22Rv1 (cell line): ENCODE results near the gene CD2AP.
"Not testable (repeated sequence)": the region's sequence is repeated elsewhere in the genome, so short reads cannot be mapped to it uniquely, and the experiment has no call there.

Experiments used
- H3K27ac ChIP-seq: fragments of 450-650 bp; 2 replicates; pipeline ENCODE4 v1.5.1; 2017
- ZFX ChIP-seq: fragments of 450-650 bp; IDR thresholded peaks from 2 replicates; pipeline ENCODE4 v1.6.1; 2017; ENCODE audit warnings: antibody characterized with exemption, borderline replicate concordance
- TF ChIP-seq, protein P1 (sequence below): fragments of 450-650 bp; IDR thresholded peaks from 2 replicates; pipeline ENCODE4 v1.5.1; 2017; ENCODE audit warnings: mild to moderate bottlenecking

CD2AP gene

DNA sequence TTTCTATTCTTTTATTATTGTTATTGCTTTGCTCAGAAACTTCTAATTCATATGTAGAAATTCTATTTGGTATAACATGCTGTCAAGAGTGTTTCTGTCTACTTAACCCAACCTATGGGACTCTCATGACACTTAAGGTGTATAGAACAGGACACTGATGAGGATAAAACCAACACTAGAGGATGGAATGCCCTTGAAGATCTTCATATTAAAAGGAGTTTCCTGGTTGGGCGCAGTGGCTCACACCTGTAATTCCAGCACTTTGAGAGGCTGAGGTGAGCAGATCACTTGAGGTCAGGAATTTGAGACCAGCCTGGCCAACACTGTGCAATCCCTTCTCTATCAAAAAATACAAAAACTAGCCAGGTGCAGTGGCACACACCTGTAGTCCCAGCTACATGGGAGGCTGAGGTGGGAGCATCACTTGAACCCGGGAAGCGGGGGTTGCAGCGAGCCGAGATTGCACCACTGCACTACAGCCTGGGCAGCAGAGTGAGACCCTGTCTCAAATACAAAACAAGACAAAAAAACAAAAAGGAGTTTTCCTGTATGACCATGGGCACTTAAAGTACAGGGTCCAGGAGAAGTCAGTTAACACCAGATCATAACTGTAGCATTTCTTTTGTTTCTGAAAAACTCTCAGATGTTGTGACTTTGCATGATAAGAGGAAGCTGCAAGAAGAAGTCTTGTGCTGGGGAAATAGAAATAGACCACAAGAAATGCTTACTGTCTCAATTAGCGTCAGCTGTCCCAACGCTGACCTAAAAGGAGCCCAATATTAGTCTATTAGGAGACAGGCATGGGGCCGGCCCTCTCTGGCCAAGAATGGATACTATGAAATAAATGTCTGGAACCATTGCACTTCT is 38.9 kb upstream of the CD2AP start:
- TF ChIP-seq, protein P1, sequence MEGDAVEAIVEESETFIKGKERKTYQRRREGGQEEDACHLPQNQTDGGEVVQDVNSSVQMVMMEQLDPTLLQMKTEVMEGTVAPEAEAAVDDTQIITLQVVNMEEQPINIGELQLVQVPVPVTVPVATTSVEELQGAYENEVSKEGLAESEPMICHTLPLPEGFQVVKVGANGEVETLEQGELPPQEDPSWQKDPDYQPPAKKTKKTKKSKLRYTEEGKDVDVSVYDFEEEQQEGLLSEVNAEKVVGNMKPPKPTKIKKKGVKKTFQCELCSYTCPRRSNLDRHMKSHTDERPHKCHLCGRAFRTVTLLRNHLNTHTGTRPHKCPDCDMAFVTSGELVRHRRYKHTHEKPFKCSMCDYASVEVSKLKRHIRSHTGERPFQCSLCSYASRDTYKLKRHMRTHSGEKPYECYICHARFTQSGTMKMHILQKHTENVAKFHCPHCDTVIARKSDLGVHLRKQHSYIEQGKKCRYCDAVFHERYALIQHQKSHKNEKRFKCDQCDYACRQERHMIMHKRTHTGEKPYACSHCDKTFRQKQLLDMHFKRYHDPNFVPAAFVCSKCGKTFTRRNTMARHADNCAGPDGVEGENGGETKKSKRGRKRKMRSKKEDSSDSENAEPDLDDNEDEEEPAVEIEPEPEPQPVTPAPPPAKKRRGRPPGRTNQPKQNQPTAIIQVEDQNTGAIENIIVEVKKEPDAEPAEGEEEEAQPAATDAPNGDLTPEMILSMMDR, result no peak
- TF ChIP-seq ZFX, result no peak
- H3K27ac ChIP-seq, result no peak overlapping the region

DNA sequence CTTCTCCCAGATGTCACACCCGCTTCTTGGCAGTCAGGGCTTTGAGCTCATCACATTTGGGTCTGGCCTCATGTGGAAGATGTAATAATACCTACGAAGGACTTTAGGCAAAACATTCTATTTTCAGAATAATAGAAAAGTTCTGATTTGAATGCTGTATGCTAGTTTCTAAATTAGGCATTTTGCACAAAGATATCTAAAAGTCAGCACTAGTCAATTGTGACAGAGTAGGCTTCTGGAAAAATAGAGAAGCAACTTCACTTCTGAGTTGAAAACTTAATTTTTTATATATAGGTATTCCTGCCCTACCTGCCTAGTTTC is 38.3 kb upstream of the CD2AP start:
- no peak overlapping the region for H3K27ac ChIP-seq
- TF ChIP-seq ZFX, result no peak
- TF ChIP-seq, protein P1, result no peak

DNA sequence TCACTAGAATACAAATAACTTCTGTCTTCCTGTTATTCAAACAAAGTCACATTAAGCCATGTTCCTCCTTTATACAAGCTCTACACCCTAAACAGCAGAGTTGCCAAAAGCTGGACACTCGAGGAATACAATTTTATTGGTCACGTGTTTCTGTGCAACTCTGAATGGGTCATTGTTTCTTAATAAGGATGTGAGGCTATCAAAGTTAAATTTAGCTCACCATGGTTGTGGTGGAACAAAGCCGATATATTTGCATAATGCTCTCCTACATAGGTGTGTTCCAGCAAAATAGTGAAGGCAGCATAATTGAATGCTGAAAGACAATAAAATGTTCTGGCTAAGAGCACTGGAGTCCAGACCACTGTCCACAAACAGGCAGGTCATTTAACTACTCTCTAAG is 36.9 kb upstream of the CD2AP start:
- peak overlapping the region; percentile 72 for H3K27ac ChIP-seq
- TF ChIP-seq, protein P1, result no peak
- TF ChIP-seq ZFX, result no peak

DNA sequence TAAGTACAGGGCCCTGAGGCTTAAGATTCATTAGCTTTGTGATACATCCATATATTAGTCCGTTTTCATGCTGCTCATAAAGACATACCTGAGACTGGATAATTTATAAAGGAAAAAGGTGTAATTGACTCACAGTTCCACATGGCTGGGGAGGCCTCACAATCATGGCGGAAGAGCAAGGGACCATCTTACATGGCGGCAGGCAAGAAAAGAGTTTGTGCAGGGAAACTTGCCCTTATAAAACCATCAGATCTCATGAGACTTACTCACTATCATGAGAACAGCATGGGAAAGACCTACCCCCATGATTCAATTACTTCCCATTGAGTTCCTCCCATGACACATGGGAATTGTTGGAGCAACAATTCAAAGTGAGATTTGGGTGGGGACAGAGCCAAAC is 32.6 kb upstream of the CD2AP start:
- not testable (repeated sequence) for H3K27ac ChIP-seq

DNA sequence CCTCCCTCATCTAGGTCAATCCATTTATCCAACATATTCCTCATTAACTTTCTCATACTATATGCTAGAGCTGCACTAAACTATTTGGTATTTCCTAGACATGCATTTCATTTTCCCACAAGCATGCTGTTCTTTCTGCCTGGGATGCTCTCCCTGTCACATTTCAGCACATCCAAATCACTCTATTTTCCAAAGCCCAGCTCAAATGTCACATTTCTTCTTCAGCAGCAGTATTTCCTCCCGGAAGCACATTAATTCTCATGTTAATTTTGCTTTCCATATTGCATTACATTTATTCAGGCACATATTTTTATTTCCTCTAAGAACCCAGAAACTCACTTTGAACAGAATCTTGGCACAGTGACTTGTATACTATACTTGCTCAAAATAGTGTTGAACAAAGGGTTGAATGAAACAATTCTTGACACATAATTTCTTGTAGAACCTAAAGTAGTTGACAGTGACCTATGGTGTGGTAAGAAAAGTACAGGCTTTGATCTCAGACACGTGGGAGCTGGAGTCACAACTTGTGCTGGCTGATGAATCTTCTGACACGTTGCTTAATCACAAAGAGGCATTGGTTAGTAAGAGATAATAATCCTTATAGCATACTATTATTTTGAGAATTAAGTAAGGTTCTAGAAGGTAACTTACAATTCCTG is 30.8 kb upstream of the CD2AP start:
- H3K27ac ChIP-seq, result no peak overlapping the region
- TF ChIP-seq, protein P1, result no peak
- no peak for TF ChIP-seq ZFX

DNA sequence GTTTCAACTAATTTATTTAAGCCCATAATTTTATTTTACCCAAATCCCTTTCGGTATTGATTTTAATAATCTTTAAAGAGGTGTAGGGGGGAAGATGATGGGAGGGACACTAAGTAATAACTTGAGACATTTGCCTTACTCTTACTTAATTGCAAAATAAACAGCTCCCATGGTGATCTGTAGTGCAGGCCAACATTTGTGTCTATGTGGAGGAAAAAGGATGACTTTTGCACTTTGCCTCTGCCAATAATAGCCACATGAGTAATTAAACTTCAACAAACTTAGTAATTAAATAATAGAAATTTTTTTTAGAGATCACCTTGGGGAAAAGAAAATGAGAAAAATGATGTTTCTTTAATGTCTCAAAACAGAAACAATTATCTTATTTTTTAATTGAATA is 29.9 kb upstream of the CD2AP start:
- no peak overlapping the region for H3K27ac ChIP-seq
- TF ChIP-seq, protein P1, result no peak
- TF ChIP-seq ZFX, result no peak

DNA sequence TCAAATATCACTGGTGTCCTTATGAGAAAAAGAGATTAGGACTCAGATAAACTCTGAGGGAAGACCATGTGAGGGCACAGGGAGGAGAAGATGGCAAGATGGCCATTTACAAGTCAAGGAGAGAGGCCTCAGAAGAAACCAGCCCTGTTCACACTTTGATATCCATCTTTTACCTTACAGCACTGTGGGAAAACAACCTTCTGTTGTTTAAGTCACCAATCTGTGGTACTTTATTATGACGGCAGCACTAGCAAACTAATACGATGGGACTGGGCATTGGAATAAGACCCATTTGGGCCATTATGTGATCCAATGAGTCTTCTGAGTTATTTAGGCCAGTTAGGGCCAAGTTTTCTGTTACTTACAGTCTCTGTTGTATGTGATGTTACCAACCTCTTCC is 26.4 kb upstream of the CD2AP start:
- TF ChIP-seq ZFX, result no peak
- TF ChIP-seq, protein P1, result no peak
- H3K27ac ChIP-seq, result no peak overlapping the region
